ENCODE measurements around the gene SIX5. TPM values are rescaled to one million over a fixed set of nuclear protein-coding genes. Genes with fewer than 3 reads are reported as not detected.
A peak's percentile ranks its signal among the peaks of the same experiment; 100 is the strongest.
"Not testable (repeated sequence)": the region's sequence is repeated elsewhere in the genome, so short reads cannot be mapped to it uniquely, and the experiment has no call there.

The SIX5 gene
- total RNA-seq, 1 donor from 2014 or later: 15.5 TPM

DNA sequence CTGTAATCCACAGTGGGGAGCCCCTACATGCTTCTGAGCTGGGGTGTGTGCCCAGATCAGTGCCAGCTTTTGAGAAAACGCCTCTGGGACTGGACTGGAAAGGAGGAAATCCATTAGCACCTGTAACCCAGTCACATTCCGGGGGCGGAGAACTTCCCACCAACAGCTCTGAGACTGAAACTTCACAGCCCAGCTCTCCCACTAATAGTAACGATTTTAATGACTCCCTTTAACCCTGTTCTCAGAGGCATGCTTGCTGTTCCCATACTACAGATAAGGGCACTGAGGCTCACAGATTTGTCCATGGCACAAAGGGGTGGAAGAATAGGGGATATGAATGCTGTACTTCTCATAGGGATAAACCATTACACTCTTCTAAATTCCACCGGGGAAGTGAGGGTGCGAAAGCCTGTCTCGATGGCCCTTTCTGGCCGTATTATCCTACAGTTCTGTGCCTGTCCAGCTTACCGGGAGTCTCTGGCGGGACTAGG, 39.2 kb downstream of the SIX5 start:
- Histone ChIP-seq H3K27ac (peak overlapping the region; percentile 70), H3K27me3 (no peaks in the 10 kb centered on the region), H3K9me3 (no peaks in the 10 kb centered on the region), H3K4me3 (peak overlapping the region; percentile 81), H3K4me1 (peaks cover 13% of the 10 kb centered on the region), H3K36me3 (peaks cover 6% of the 10 kb centered on the region)
- no peak for DNase-seq
- TF ChIP-seq, protein P1, sequence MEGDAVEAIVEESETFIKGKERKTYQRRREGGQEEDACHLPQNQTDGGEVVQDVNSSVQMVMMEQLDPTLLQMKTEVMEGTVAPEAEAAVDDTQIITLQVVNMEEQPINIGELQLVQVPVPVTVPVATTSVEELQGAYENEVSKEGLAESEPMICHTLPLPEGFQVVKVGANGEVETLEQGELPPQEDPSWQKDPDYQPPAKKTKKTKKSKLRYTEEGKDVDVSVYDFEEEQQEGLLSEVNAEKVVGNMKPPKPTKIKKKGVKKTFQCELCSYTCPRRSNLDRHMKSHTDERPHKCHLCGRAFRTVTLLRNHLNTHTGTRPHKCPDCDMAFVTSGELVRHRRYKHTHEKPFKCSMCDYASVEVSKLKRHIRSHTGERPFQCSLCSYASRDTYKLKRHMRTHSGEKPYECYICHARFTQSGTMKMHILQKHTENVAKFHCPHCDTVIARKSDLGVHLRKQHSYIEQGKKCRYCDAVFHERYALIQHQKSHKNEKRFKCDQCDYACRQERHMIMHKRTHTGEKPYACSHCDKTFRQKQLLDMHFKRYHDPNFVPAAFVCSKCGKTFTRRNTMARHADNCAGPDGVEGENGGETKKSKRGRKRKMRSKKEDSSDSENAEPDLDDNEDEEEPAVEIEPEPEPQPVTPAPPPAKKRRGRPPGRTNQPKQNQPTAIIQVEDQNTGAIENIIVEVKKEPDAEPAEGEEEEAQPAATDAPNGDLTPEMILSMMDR (IDR thresholded peaks at IDR 0.05): no peak
- peak; percentile 2 for ATAC-seq
- intact Hi-C loops (cut with DNase I): no loop called here

DNA sequence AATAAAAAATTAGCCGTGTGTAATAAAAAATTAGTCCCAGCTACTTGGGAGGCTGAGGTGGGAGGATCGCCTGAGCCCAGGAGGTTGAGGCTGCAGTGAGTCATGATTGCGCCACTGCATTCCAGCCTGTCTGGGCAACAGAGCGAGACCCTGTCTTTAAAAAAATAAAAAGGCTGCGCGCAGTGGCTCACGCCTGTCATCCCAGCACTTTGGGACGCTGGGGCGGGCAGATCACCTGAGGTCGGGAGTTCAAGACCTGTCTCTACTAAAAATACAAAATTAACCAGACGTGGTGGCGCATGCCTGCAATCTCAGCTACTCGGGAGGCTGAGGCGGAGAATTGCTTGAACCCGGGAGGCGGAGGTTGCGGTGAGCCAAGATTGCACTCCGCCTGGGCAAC, 40.4 kb downstream of the SIX5 start:
- H3K36me3 ChIP-seq; H3K9me3 ChIP-seq; H3K4me3 ChIP-seq; H3K27me3 ChIP-seq; ATAC-seq; H3K27ac ChIP-seq; intact Hi-C loops (cut with DNase I); DNase-seq: not testable (repeated sequence)
- H3K4me1 ChIP-seq: peaks cover 13% of the 10 kb centered on the region

DNA sequence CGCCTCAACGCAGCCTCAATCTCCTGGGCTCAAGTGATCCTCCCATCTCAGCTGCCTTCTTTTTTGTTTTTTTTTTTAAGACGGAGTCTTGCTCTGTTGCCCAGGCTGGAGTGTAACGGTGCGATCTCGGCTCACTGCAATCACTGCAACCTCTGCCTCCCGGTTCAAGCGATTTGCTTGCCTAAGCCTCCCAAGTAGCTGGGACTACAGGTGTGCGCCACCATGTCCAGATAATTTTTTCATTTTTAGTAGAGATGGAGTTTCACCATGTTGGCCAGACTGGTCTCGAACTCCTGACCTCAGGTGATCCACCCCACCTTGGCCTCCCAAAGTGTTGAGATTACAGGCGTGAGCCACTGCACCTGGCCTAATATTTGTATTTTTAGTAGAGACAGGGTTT, 49.0 kb downstream of the SIX5 start:
- Histone ChIP-seq H3K36me3 (peaks cover 14% of the 10 kb centered on the region), H3K4me1 (peaks cover 15% of the 10 kb centered on the region)
- DNase-seq; H3K9me3 ChIP-seq; intact Hi-C loops (cut with DNase I); H3K27me3 ChIP-seq; H3K4me3 ChIP-seq; ATAC-seq; H3K27ac ChIP-seq: not testable (repeated sequence)

DNA sequence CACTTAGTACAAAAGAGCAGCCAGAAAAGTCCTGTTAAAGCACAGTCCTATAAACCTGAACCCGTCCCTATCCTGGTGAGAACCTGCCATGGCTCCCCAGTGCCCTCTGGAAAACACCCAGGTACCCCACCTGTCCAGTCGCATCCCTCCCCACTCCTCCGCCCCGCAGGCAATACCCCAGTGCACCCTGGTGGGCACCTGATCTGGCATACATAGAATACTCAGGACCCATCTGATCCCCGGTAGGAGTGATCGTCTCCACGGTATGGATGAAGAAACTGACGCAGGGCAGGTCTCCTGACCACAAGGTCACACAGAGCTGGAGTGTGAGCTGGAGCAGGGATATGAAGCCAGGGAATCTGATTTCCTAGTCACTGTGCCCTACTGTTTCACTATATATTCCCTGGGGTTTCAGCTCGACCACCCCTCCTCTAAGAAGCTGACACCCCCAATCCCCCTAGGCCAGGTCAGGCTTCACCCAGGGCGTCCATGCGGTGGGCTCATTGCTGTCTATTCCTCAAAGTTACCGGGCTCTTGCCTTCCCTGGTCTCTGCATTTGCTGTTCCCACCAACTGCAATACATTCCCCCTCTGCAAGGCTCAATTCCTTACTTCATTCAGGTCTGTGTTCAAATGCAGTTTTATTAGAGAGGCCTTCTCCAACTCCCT, 50.9 kb downstream of the SIX5 start:
- H3K27ac ChIP-seq: peak overlapping the region; percentile 86
- no peaks in the 10 kb centered on the region for H3K9me3 ChIP-seq
- peak overlapping the region; percentile 69 for H3K4me3 ChIP-seq
- ATAC-seq: no peak
- TF ChIP-seq, protein P1 (IDR thresholded peaks at IDR 0.05): no peak
- peaks cover 10% of the 10 kb centered on the region for H3K36me3 ChIP-seq
- intact Hi-C loops (cut with DNase I): no loop called here
- H3K4me1 ChIP-seq: peaks cover 15% of the 10 kb centered on the region
- no peaks in the 10 kb centered on the region for H3K27me3 ChIP-seq
- DNase-seq: peak; percentile 66

DNA sequence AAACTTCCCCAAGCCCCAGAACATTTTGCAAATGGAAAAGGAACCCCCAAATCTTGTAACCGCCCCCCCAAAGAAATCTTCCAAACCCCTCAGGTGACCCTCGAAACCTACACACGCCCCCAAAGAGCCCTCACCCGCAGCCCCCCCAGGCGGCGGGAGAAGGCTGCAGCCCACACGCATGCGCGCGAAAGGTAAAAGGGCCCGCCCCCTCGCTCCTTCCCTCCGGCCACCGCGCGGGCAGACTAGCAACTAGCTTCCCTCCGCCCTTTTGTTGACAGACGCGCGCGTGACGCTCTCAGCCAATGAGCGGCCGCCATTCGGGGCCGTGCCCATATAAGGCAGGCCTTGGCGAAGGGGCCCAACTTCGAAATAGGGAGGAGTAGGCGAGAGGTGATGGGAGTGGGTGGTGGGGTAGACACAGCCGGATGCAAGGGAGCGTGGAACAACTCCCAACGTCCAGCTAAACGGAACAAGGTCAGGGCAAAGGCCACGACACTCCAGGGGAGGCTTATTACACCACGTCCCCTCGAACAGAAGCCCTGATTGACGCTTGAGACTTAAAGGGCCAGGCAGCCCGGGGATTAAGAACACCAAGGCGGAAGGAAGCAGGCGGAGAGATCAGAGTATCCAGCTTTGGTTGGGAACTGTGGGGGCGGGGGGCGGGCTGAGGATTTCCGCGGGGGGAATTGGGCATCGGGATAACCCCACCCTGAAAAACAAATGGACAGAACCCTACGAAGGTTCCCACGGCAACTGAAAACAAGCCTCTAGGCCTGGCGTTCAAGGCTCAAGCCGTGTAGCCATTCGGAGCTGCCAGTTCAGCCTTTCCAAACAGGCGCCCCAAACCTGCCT, 51.7 kb downstream of the SIX5 start:
- intact Hi-C loops (cut with DNase I): no loop called here
- Histone ChIP-seq H3K4me1 (peaks cover 15% of the 10 kb centered on the region), H3K9me3 (no peaks in the 10 kb centered on the region), H3K4me3 (peak overlapping the region; percentile 69), H3K27ac (peak overlapping the region; percentile 86), H3K27me3 (no peaks in the 10 kb centered on the region), H3K36me3 (peaks cover 15% of the 10 kb centered on the region)
- TF ChIP-seq, protein P1 (IDR thresholded peaks at IDR 0.05): peak; percentile 15
- ATAC-seq (peak; percentile 98), DNase-seq (peak; percentile 100)

DNA sequence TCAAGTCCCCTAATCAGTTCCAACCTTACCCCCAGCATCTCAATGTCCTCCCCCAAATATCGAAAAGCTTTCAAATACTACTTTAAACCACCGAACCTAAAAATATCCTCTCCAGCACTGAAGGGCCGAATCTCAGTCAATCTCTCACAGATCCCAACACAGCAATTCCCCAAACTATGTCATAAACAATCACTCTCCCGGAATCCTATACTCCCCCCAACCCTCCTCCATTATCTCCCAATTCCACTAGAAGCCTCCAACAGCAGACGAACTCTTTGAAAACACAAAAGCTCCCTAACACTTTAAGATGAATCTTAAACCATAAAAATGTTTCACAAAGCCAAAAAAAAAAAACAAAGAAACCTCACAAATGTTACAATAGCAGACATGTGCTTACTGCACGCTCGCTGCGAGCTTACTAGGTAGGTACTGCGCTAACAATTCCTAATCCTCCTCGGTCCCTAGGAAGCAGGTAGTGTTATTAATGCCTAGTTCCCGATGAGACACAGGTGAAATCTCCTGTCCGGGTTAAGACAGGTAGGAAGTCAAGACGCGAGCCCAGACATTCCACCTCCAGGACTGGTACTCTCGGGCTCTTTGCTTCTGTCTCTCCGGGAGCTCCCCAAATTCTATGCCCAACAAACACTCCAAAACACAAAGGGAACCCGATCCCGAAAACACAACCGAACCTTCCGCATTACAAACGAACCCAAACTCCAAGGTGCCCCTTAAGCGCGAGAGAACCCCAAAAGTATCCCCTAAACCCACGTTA, 52.5 kb downstream of the SIX5 start:
- H3K36me3 ChIP-seq: peaks cover 15% of the 10 kb centered on the region
- peak overlapping the region; percentile 69 for H3K4me3 ChIP-seq
- peak overlapping the region; percentile 68 for H3K27ac ChIP-seq
- H3K4me1 ChIP-seq: peaks cover 15% of the 10 kb centered on the region
- intact Hi-C loops (cut with DNase I): no loop called here
- no peaks in the 10 kb centered on the region for H3K9me3 ChIP-seq
- DNase-seq (no peak), ATAC-seq (no peak)
- H3K27me3 ChIP-seq: no peaks in the 10 kb centered on the region
- TF ChIP-seq, protein P1 (IDR thresholded peaks at IDR 0.05): no peak
